Stomach (tissue), 4 donors: Measurements from ENCODE around the gene TPST2.

Experiments
- CTCF ChIP-seq, 7 experiments: fragments of 450-650 bp in 4 of 7; fragments of 200-600 bp in 3 of 7; sonication (generic) in 3 of 7; IDR thresholded peaks; one replicate each; pipeline ENCODE4 v1.5.1; 2016 to 2019; ENCODE audit warnings: antibody characterized with exemption in 7 of 7, control low read depth in 2 of 7, mild to moderate bottlenecking in 1 of 7
- EP300 ChIP-seq: sonication (generic); formaldehyde crosslinking; IDR thresholded peaks from one replicate; pipeline ENCODE4 v1.6.1; 2017; ENCODE audit warnings: antibody characterized with exemption
- POLR2A ChIP-seq, 4 donors: fragments of 450-650 bp; IDR thresholded peaks; one replicate each; pipeline ENCODE4 v1.6.1; 2016; ENCODE audit warnings: antibody characterized with exemption in 4 of 4, control low read depth in 2 of 4, mild to moderate bottlenecking in 1 of 4, moderate library complexity in 1 of 4
- POLR2AphosphoS5 ChIP-seq, 3 donors: sonication (generic); formaldehyde crosslinking; IDR thresholded peaks; one replicate each; pipeline ENCODE4 v1.6.1; 2016; ENCODE audit warnings: antibody characterized with exemption in 3 of 3

DNA sequence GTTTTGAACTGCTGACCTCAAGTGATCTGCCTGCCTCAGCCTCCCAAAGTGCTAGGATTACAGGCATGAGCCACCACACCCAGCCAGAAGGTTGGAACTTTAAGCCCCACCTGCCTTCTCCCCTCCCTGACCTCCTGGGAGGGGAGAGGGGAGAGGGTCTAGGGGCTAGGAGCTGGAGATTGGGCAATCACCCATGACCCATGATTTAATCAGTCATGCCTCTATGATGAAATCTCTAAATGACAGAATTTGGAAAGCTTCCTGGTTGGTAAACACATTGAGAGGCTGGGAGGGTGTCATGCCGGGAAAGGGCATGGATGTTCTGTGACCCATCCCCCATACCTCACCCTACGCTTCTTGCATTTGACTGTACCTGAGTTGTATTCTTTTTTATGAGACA, 60.6 kb downstream of the TPST2 start:
- TF ChIP-seq CTCF (IDR thresholded peaks at IDR 0.05) (no peak), POLR2A (IDR thresholded peaks at IDR 0.05) (no peak), POLR2AphosphoS5 (IDR thresholded peaks at IDR 0.05) (no peak), EP300 (no peak)
